GM23338 (cell line): ENCODE data around the gene KIAA0513. TPM values are rescaled to one million over a fixed set of nuclear protein-coding genes. Genes with fewer than 3 reads are reported as not detected.

Experiments
- ATAC-seq: fragments of 200-7000 bp; cut with Tn5 transposase; 3 replicates; pipeline ENCODE4 v1.9.1; 2020
- DNase-seq: peaks from one replicate; pipeline ENCODE4 v3.0.0-alpha.2; 2015; ENCODE audit warnings: low spot score
- H2AFZ ChIP-seq: fragments of 200-600 bp; sonication (generic); 2 replicates; pipeline ENCODE4 v1.8.0; 2016; ENCODE audit warnings: antibody characterized with exemption, mild to moderate bottlenecking, moderate library complexity
- H3F3A ChIP-seq: fragments of 200-600 bp; sonication (generic); replicated peaks from 2 replicates; pipeline ENCODE4 v1.8.0; 2017; ENCODE audit warnings: antibody characterized with exemption, mixed run types, low read depth
- H3K27ac ChIP-seq: fragments of 200-600 bp; sonication (generic); 2 replicates; pipeline ENCODE4 v1.6.1; 2016; ENCODE audit warnings: low read depth
- H3K27me3 ChIP-seq: fragments of 200-600 bp; sonication (generic); 2 replicates; pipeline ENCODE4 v1.8.0; 2016; ENCODE audit warnings: mild to moderate bottlenecking, mixed run types, moderate library complexity; ENCODE audit not compliant: insufficient read depth
- H3K36me3 ChIP-seq: fragments of 200-600 bp; sonication (generic); 2 replicates; pipeline ENCODE4 v1.8.0; 2016; ENCODE audit warnings: mild to moderate bottlenecking; ENCODE audit not compliant: insufficient read depth
- H3K4me1 ChIP-seq: fragments of 200-600 bp; sonication (generic); 2 replicates; pipeline ENCODE4 v1.8.0; 2016; ENCODE audit warnings: mild to moderate bottlenecking, moderate library complexity; ENCODE audit not compliant: insufficient read depth
- H3K4me2 ChIP-seq: fragments of 200-600 bp; sonication (generic); 2 replicates; pipeline ENCODE4 v1.7.1; 2017; ENCODE audit warnings: mixed run types
- H3K4me3 ChIP-seq: fragments of 200-600 bp; sonication (generic); 2 replicates; pipeline ENCODE4 v1.6.1; 2016; ENCODE audit warnings: mixed run types
- H3K79me2 ChIP-seq: fragments of 200-600 bp; sonication (generic); replicated peaks from 2 replicates; pipeline ENCODE4 v1.8.0; 2017; ENCODE audit warnings: mild to moderate bottlenecking; ENCODE audit not compliant: insufficient read depth
- H3K9me2 ChIP-seq: fragments of 200-600 bp; sonication (generic); 2 replicates; pipeline ENCODE4 v1.8.0; 2017; ENCODE audit not compliant: insufficient read depth
- H4K20me1 ChIP-seq: fragments of 200-600 bp; sonication (generic); replicated peaks from 2 replicates; pipeline ENCODE4 v1.8.0; 2017; ENCODE audit warnings: mild to moderate bottlenecking; ENCODE audit not compliant: insufficient read depth
- H3K27ac Mint-ChIP-seq: 2 replicates; pipeline ENCODE4 v1.8.0; 2020; ENCODE audit warnings: inconsistent platforms, mild to moderate bottlenecking, moderate library complexity, mixed read lengths
- H3K27me3 Mint-ChIP-seq: 3 replicates; pipeline ENCODE4 v1.8.0; 2022; ENCODE audit warnings: low read depth, mild to moderate bottlenecking, moderate library complexity, mixed read lengths, inconsistent platforms; ENCODE audit not compliant: insufficient read depth, poor library complexity
- H3K36me3 Mint-ChIP-seq: 3 replicates; pipeline ENCODE4 v1.8.0; 2021; ENCODE audit warnings: low read depth, mild to moderate bottlenecking, inconsistent platforms, moderate library complexity, mixed read lengths
- H3K4me1 Mint-ChIP-seq: 3 replicates; pipeline ENCODE4 v1.8.0; 2020; ENCODE audit warnings: mild to moderate bottlenecking, inconsistent platforms, mixed read lengths
- H3K4me3 Mint-ChIP-seq: 3 replicates; pipeline ENCODE4 v1.8.0; 2021; ENCODE audit warnings: moderate library complexity, mild to moderate bottlenecking, inconsistent platforms, mixed read lengths
- H3K9me3 Mint-ChIP-seq: 3 replicates; pipeline ENCODE4 v1.8.0; 2020; ENCODE audit warnings: moderate library complexity, mild to moderate bottlenecking, inconsistent platforms, mixed read lengths
- CREB1 ChIP-seq: fragments of 250-450 bp; sonication (Bioruptor Pico); IDR thresholded peaks from 2 replicates; pipeline ENCODE4 v1.5.0; 2020; ENCODE audit warnings: low read depth, mild to moderate bottlenecking, moderate library complexity
- EZH2 ChIP-seq: fragments of 200-600 bp; sonication (generic); IDR thresholded peaks from one replicate; pipeline ENCODE4 v1.8.0; 2017; ENCODE audit warnings: antibody characterized with exemption, mild to moderate bottlenecking, low read depth; ENCODE audit not compliant: unreplicated experiment
- EZH2phosphoT487 ChIP-seq: fragments of 200-600 bp; sonication (generic); IDR thresholded peaks from one replicate; pipeline ENCODE4 v1.8.1; 2018; ENCODE audit warnings: antibody characterized with exemption; ENCODE audit not compliant: unreplicated experiment
- JUNB ChIP-seq: IDR thresholded peaks from one replicate; pipeline ENCODE4 v1.6.1; 2016; ENCODE audit warnings: antibody characterized with exemption; ENCODE audit not compliant: unreplicated experiment
- NANOG ChIP-seq: IDR thresholded peaks from 2 replicates; pipeline ENCODE4 v1.6.1; 2016; ENCODE audit warnings: antibody characterized with exemption, borderline replicate concordance
- POLR2AphosphoS5 ChIP-seq: IDR thresholded peaks from 2 replicates; pipeline ENCODE4 v1.6.1; 2016; ENCODE audit warnings: antibody characterized with exemption, low read depth
- STAT1 ChIP-seq: IDR thresholded peaks from one replicate; pipeline ENCODE4 v1.6.1; 2016; ENCODE audit warnings: antibody characterized with exemption; ENCODE audit not compliant: unreplicated experiment
- ZNF114 ChIP-seq: fragments of 250-450 bp; sonication (Bioruptor Pico); IDR thresholded peaks from 2 replicates; pipeline ENCODE4 v1.5.0; 2020; ENCODE audit warnings: mild to moderate bottlenecking, moderate library complexity
- ZNF331 ChIP-seq: fragments of 250-450 bp; sonication (Bioruptor Pico); IDR thresholded peaks from 2 replicates; pipeline ENCODE4 v1.5.0; 2020; ENCODE audit warnings: low read depth, mild to moderate bottlenecking, moderate library complexity
- polyA plus RNA-seq: library from polyadenylated mRNA; unstranded; fragments of >200 nt; fragmentation: Nextera tagmentation; extraction: Ambion mirVana; gene quantifications from 2 replicates; pipeline ENCODE4 v1.2.1, GENCODE V29; 2016
- total RNA-seq: library from RNA; depleted of rRNA; stranded (reverse); fragments of >200 nt; shearing (Covaris generic); gene quantifications from 2 replicates; pipeline ENCODE4 v1.2.3, GENCODE V29; 2014
- TF ChIP-seq, protein P1 (sequence below), 2 experiments: fragments of 200-600 bp in 1 of 2; sonication (generic) in 1 of 2; conservative IDR thresholded peaks; 2 replicates each; pipeline versions ENCODE4 v1.5.1 to v1.6.1; 2016 to 2017; ENCODE audit warnings: antibody characterized with exemption in 2 of 2, low read depth in 2 of 2, mild to moderate bottlenecking in 2 of 2, moderate library complexity in 1 of 2
- TF ChIP-seq, protein P2 (sequence below): IDR thresholded peaks from one replicate; pipeline ENCODE4 v1.6.1; 2018; ENCODE audit warnings: antibody characterized with exemption; ENCODE audit not compliant: unreplicated experiment
- TF ChIP-seq, protein P3 (sequence below): IDR thresholded peaks from 2 replicates; pipeline ENCODE4 v1.6.1; 2016; ENCODE audit warnings: antibody characterized with exemption

The KIAA0513 gene
- total and polyA plus RNA-seq, 2 experiments from 2014 or later = 2.1 to 8.7 TPM

DNA sequence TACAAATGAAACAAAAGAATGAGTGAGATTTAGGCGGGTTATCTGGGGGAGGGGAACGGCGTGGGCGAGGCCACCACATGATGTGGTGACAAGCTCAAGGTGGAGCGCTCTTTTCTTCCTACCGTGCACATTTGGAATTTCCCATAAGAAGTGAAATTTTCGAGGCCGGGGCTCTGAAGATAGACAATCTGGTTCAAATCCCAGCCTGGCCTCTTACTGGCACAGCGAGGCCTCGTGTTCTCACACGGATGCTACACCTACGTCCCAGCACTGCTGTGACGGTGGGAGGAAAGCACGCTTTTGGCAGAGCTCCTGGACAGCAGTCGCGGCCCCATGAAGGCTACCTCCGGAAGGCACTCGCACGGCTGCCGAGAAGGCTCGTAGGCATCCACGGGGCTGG lies 41.5 kb upstream of the KIAA0513 start (continued):
- no peak for TF ChIP-seq POLR2AphosphoS5
- TF ChIP-seq, protein P1, sequence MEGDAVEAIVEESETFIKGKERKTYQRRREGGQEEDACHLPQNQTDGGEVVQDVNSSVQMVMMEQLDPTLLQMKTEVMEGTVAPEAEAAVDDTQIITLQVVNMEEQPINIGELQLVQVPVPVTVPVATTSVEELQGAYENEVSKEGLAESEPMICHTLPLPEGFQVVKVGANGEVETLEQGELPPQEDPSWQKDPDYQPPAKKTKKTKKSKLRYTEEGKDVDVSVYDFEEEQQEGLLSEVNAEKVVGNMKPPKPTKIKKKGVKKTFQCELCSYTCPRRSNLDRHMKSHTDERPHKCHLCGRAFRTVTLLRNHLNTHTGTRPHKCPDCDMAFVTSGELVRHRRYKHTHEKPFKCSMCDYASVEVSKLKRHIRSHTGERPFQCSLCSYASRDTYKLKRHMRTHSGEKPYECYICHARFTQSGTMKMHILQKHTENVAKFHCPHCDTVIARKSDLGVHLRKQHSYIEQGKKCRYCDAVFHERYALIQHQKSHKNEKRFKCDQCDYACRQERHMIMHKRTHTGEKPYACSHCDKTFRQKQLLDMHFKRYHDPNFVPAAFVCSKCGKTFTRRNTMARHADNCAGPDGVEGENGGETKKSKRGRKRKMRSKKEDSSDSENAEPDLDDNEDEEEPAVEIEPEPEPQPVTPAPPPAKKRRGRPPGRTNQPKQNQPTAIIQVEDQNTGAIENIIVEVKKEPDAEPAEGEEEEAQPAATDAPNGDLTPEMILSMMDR (conservative IDR thresholded peaks at IDR 0.05; ENCODE audit: low read depth in 2 of 2) = no peak
- no peak for TF ChIP-seq CREB1 (CRISPR knock-in tag)
- TF ChIP-seq, protein P2, sequence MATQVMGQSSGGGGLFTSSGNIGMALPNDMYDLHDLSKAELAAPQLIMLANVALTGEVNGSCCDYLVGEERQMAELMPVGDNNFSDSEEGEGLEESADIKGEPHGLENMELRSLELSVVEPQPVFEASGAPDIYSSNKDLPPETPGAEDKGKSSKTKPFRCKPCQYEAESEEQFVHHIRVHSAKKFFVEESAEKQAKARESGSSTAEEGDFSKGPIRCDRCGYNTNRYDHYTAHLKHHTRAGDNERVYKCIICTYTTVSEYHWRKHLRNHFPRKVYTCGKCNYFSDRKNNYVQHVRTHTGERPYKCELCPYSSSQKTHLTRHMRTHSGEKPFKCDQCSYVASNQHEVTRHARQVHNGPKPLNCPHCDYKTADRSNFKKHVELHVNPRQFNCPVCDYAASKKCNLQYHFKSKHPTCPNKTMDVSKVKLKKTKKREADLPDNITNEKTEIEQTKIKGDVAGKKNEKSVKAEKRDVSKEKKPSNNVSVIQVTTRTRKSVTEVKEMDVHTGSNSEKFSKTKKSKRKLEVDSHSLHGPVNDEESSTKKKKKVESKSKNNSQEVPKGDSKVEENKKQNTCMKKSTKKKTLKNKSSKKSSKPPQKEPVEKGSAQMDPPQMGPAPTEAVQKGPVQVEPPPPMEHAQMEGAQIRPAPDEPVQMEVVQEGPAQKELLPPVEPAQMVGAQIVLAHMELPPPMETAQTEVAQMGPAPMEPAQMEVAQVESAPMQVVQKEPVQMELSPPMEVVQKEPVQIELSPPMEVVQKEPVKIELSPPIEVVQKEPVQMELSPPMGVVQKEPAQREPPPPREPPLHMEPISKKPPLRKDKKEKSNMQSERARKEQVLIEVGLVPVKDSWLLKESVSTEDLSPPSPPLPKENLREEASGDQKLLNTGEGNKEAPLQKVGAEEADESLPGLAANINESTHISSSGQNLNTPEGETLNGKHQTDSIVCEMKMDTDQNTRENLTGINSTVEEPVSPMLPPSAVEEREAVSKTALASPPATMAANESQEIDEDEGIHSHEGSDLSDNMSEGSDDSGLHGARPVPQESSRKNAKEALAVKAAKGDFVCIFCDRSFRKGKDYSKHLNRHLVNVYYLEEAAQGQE = no peak
- no peak for TF ChIP-seq EZH2phosphoT487

DNA sequence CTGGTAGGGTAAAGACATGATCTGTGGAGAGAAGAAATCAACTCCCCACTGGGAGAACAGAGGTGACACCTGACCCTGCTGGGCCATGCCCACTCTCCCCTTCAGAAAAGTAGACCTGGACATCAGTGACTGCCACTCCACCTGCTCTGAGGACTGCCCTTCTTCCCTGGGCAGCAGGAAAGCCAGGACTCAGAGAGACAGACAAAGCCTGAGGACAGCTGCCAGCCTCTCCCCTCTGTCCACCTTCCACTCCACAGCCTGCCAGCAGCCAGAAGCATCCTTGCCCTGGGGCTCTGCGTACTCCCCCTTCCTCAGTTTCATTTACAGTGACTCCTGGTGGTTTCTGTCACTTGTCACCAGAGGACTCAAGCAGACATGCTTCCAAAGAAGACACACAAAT lies 40.7 kb upstream of the KIAA0513 start:
- H3K27ac Mint-ChIP-seq = no peak overlapping the region
- Histone ChIP-seq H3K79me2 (peaks cover 24% of the 10 kb centered on the region), H3K27ac (no peak overlapping the region), H3K36me3 (peaks cover 5% of the 10 kb centered on the region; the same call in 1 of the 2 replicates), H3K4me2 (no peak overlapping the region), H4K20me1 (peaks cover 7% of the 10 kb centered on the region), H3K4me3 (no peak overlapping the region), H3K27me3 (no peaks in the 10 kb centered on the region), H3K9me2 (no peaks in the 10 kb centered on the region), H3K4me1 (no peaks in the 10 kb centered on the region), H2AFZ (no peak overlapping the region), H3F3A (no peaks in the 10 kb centered on the region)
- no peak overlapping the region for H3K4me3 Mint-ChIP-seq
- ATAC-seq (no peak), DNase-seq (no peak)
- no peaks in the 10 kb centered on the region for H3K4me1 Mint-ChIP-seq
- peaks cover 51% of the 10 kb centered on the region for H3K36me3 Mint-ChIP-seq
- H3K27me3 Mint-ChIP-seq = peaks cover 3% of the 10 kb centered on the region
- H3K9me3 Mint-ChIP-seq = no peaks in the 10 kb centered on the region
- TF ChIP-seq POLR2AphosphoS5 (no peak), STAT1 (no peak), JUNB (no peak), NANOG (no peak), ZNF331 (CRISPR knock-in tag) (no peak), EZH2phosphoT487 (no peak), ZNF114 (CRISPR knock-in tag) (no peak), EZH2 (no peak)
- TF ChIP-seq, protein P3, sequence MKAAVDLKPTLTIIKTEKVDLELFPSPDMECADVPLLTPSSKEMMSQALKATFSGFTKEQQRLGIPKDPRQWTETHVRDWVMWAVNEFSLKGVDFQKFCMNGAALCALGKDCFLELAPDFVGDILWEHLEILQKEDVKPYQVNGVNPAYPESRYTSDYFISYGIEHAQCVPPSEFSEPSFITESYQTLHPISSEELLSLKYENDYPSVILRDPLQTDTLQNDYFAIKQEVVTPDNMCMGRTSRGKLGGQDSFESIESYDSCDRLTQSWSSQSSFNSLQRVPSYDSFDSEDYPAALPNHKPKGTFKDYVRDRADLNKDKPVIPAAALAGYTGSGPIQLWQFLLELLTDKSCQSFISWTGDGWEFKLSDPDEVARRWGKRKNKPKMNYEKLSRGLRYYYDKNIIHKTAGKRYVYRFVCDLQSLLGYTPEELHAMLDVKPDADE = no peak
- TF ChIP-seq, protein P2 = no peak
- TF ChIP-seq, protein P1 (conservative IDR thresholded peaks at IDR 0.05; ENCODE audit: low read depth in 2 of 2) = no peak
